Breast epithelium (tissue), 3 donors: ENCODE data around the gene SH2D7.

ENCODE experiments used
- POLR2A ChIP-seq: fragments of 450-650 bp; IDR thresholded peaks from one replicate; pipeline ENCODE4 v1.6.1; 2016; ENCODE audit warnings: antibody characterized with exemption, mild to moderate bottlenecking, moderate library complexity
- TF ChIP-seq, protein P1 (sequence below), 3 donors: fragments of 450-650 bp; IDR thresholded peaks; one replicate each; pipeline ENCODE4 v1.5.1; 2016 to 2017; ENCODE audit warnings: antibody characterized with exemption in 3 of 3, mild to moderate bottlenecking in 3 of 3, moderate library complexity in 3 of 3

DNA sequence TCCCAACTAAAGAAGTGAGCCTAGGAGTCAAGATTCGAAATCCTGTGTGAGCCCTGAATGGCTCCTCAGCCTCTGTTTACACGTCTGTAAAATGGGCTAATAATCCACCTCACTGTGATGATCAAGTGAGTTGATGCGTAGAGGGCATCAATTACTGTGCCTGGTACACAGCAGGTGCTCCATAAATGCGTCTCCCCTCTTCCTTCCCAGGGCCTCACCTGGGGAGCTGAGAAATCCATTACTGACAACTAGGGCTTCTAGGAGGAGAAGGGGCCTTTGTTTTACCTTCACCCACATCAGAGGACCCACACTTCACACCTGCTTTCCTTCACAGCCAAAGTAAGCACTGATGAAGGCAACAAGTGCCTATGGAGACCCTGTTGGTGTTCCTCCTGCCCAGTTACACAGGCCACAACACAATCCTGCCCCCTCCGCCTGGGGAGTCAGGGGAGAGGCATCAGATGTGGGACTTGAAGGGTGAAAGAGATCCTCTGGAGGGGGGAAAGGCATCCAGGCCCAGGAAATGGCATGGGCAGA, 37.5 kb downstream of the SH2D7 start:
- TF ChIP-seq, protein P1, sequence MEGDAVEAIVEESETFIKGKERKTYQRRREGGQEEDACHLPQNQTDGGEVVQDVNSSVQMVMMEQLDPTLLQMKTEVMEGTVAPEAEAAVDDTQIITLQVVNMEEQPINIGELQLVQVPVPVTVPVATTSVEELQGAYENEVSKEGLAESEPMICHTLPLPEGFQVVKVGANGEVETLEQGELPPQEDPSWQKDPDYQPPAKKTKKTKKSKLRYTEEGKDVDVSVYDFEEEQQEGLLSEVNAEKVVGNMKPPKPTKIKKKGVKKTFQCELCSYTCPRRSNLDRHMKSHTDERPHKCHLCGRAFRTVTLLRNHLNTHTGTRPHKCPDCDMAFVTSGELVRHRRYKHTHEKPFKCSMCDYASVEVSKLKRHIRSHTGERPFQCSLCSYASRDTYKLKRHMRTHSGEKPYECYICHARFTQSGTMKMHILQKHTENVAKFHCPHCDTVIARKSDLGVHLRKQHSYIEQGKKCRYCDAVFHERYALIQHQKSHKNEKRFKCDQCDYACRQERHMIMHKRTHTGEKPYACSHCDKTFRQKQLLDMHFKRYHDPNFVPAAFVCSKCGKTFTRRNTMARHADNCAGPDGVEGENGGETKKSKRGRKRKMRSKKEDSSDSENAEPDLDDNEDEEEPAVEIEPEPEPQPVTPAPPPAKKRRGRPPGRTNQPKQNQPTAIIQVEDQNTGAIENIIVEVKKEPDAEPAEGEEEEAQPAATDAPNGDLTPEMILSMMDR (IDR thresholded peaks at IDR 0.05), result no peak
- no peak for TF ChIP-seq POLR2A
